HCT116 (cell line): ENCODE data around the gene PCCA. TPM values are rescaled to one million over a fixed set of nuclear protein-coding genes. Genes with fewer than 3 reads are reported as not detected.

Experiments used
- ATAC-seq: fragments of 200-7000 bp; cut with Tn5 transposase; 2 replicates; pipeline ENCODE4 v1.9.1; 2020; ENCODE audit warnings: mild to moderate bottlenecking, moderate library complexity
- BruUV-seq: library from RNA; stranded (reverse); fragments of 400-500 nt; replicated peaks from 2 replicates; lab custom pipeline; 2021; lab: Mats Ljungman, UMichigan
- CTCF ChIA-PET: fragments of 300-600 bp; sonication (Branson Sonifier 250); formaldehyde crosslinking; loops from one replicate; lab custom pipeline; 2021; ENCODE audit warnings: antibody characterized with exemption; lab: Charles Lee
- POLR2A ChIA-PET: fragments of 300-600, 350-600 bp; sonication (Branson Sonifier 250); formaldehyde crosslinking; loops from one replicate; lab custom pipeline; 2021; ENCODE audit warnings: antibody characterized with exemption; lab: Charles Lee
- RAD21 ChIA-PET, 2 experiments: fragments of 300-600 bp; sonication (Branson Sonifier 250); formaldehyde crosslinking; loops; one replicate each; lab custom pipeline; 2023; ENCODE audit warnings: low total read pairs in 2 of 2; ENCODE audit not compliant: uncharacterized antibody in 2 of 2, unreplicated experiment in 2 of 2, low non-redundant PET in 1 of 2; lab: Charles Lee
- DNase-seq: peaks from one replicate; pipeline ENCODE4 v3.0.0-alpha.2; 2010; ENCODE audit warnings: low read depth, low spot score
- H2AFZ ChIP-seq: fragments of 200-600 bp; shearing (Covaris generic), sonication (generic); 2 replicates; pipeline ENCODE4 v1.6.1; 2017; ENCODE audit warnings: low read depth, mixed run types, mixed read lengths, antibody characterized with exemption, low read length; ENCODE audit not compliant: poor library complexity, severe bottlenecking
- H3K27ac ChIP-seq: 2 replicates; pipeline ENCODE4 v1.5.1; 2012; ENCODE audit warnings: low read depth, low read length
- H3K27me3 ChIP-seq: fragments of 200-600 bp; sonication (generic); 2 replicates; pipeline ENCODE4 v1.6.1; 2016; ENCODE audit warnings: mixed run types, low read length, mixed read lengths; ENCODE audit not compliant: insufficient read depth
- H3K36me3 ChIP-seq, 2 experiments: fragments of 200-500 bp in 1 of 2; fragments of 200-600 bp in 1 of 2; sonication (Bioruptor generic) in 1 of 2; sonication (generic) in 1 of 2; 2 replicates each; pipeline versions ENCODE4 v1.5.1 to v1.6.1; 2014 to 2016; ENCODE audit warnings: low read length in 2 of 2, inconsistent platforms in 1 of 2, mixed read lengths in 1 of 2, mixed run types in 1 of 2; ENCODE audit not compliant: insufficient read depth in 2 of 2, control insufficient read depth in 1 of 2
- H3K4me1 ChIP-seq, 2 experiments: fragments of 200-600 bp in 1 of 2; sonication (generic) in 1 of 2; 2 replicates each; pipeline versions ENCODE4 v1.5.1 to v1.6.1; 2012 to 2017; ENCODE audit warnings: low read length in 2 of 2, inconsistent platforms in 1 of 2, mild to moderate bottlenecking in 1 of 2, mixed read lengths in 1 of 2, mixed run types in 1 of 2, moderate library complexity in 1 of 2; ENCODE audit not compliant: insufficient read depth in 2 of 2, control insufficient read depth in 1 of 2
- H3K4me2 ChIP-seq: fragments of 200-600 bp; sonication (generic); 2 replicates; pipeline ENCODE4 v1.6.1; 2017; ENCODE audit warnings: mixed run types, low read length, mixed read lengths
- H3K4me3 ChIP-seq, 2 experiments: fragments of 200-600 bp in 1 of 2; sonication (generic) in 1 of 2; replicated peaks in 1 of 2; 2 replicates each; pipeline ENCODE4 v1.5.1; 2011 to 2016; ENCODE audit warnings: low read length in 2 of 2, control low read depth in 1 of 2, low read depth in 1 of 2, mild to moderate bottlenecking in 1 of 2, mixed read lengths in 1 of 2, mixed run types in 1 of 2
- H3K79me2 ChIP-seq: fragments of 200-600 bp; sonication (generic); 2 replicates; pipeline ENCODE4 v1.6.1; 2017; ENCODE audit warnings: mild to moderate bottlenecking, mixed run types, low read length, moderate library complexity, mixed read lengths; ENCODE audit not compliant: insufficient read depth
- H3K9ac ChIP-seq: fragments of 200-600 bp; sonication (generic); 2 replicates; pipeline ENCODE4 v1.6.1; 2016; ENCODE audit warnings: low read length, mixed read lengths
- H3K9me2 ChIP-seq: fragments of 200-600 bp; sonication (generic), shearing (Covaris generic); 2 replicates; pipeline ENCODE4 v1.6.1; 2017; ENCODE audit warnings: mixed run types, mild to moderate bottlenecking, moderate library complexity; ENCODE audit not compliant: insufficient read depth
- H3K9me3 ChIP-seq, 2 experiments: fragments of 200-500 bp in 1 of 2; fragments of 200-600 bp in 1 of 2; sonication (Bioruptor generic) in 1 of 2; sonication (generic) in 1 of 2; 2 replicates each; pipeline ENCODE4 v1.6.1; 2014 to 2017; ENCODE audit warnings: low read length in 2 of 2, mixed read lengths in 2 of 2, inconsistent platforms in 1 of 2, low read depth in 1 of 2, mild to moderate bottlenecking in 1 of 2, mixed run types in 1 of 2, moderate library complexity in 1 of 2; ENCODE audit not compliant: control insufficient read depth in 1 of 2, insufficient read depth in 1 of 2
- H4K20me1 ChIP-seq: fragments of 200-600 bp; sonication (generic), shearing (Covaris generic); 2 replicates; pipeline ENCODE4 v1.6.1; 2017; ENCODE audit warnings: mixed run types, mild to moderate bottlenecking, moderate library complexity; ENCODE audit not compliant: insufficient read depth
- CEBPB ChIP-seq: IDR thresholded peaks from 2 replicates; pipeline ENCODE4 v1.6.1; 2012; ENCODE audit warnings: low read depth
- EGR1 ChIP-seq: IDR thresholded peaks from 2 replicates; pipeline ENCODE4 v1.6.1; 2012; ENCODE audit warnings: low read depth
- ELF1 ChIP-seq: IDR thresholded peaks from 2 replicates; pipeline ENCODE4 v1.6.1; 2012; ENCODE audit warnings: low read depth, borderline replicate concordance
- EZH2phosphoT487 ChIP-seq: fragments of 200-600 bp; IDR thresholded peaks from 2 replicates; pipeline ENCODE4 v1.6.1; 2018; ENCODE audit warnings: antibody characterized with exemption, borderline replicate concordance
- FOSL1 ChIP-seq: IDR thresholded peaks from 2 replicates; pipeline ENCODE4 v1.6.1; 2012; ENCODE audit warnings: low read depth
- JUND ChIP-seq: IDR thresholded peaks from 2 replicates; pipeline ENCODE4 v1.6.1; 2012
- POLR2A ChIP-seq: IDR thresholded peaks from 2 replicates; pipeline ENCODE4 v1.7.0; 2011; ENCODE audit warnings: borderline replicate concordance; ENCODE audit not compliant: insufficient read depth, insufficient read length; ENCODE audit errors: extremely low read depth
- POLR2AphosphoS5 ChIP-seq: IDR thresholded peaks from 2 replicates; pipeline ENCODE4 v1.6.1; 2011; ENCODE audit warnings: mild to moderate bottlenecking, low read depth, low read length, moderate library complexity
- RAD21 ChIP-seq: IDR thresholded peaks from 2 replicates; pipeline ENCODE4 v1.6.1; 2012; ENCODE audit warnings: low read depth, mild to moderate bottlenecking
- SIN3A ChIP-seq: IDR thresholded peaks from 2 replicates; pipeline ENCODE4 v1.6.1; 2012; ENCODE audit warnings: low read depth
- SP1 ChIP-seq: IDR thresholded peaks from 2 replicates; pipeline ENCODE4 v1.6.1; 2012; ENCODE audit warnings: low read depth
- SRF ChIP-seq: IDR thresholded peaks from 2 replicates; pipeline ENCODE4 v1.6.1; 2012; ENCODE audit warnings: low read depth
- YY1 ChIP-seq: IDR thresholded peaks from 2 replicates; pipeline ENCODE4 v1.6.1; 2011; ENCODE audit warnings: low read length, low read depth, moderate library complexity, mild to moderate bottlenecking; ENCODE audit not compliant: insufficient replicate concordance; ENCODE audit errors: extremely low read depth
- ZBTB33 ChIP-seq: IDR thresholded peaks from 2 replicates; pipeline ENCODE4 v1.6.1; 2011; ENCODE audit warnings: mild to moderate bottlenecking, low read length, moderate library complexity; ENCODE audit not compliant: insufficient replicate concordance; ENCODE audit errors: extremely low read depth
- ZFX ChIP-seq: fragments of 450-650 bp; IDR thresholded peaks from 2 replicates; pipeline ENCODE4 v1.6.1; 2017
- ZNF274 ChIP-seq: fragments of 200-500 bp; sonication (Bioruptor generic); IDR thresholded peaks from 2 replicates; pipeline ENCODE4 v1.6.1; 2014; ENCODE audit warnings: mild to moderate bottlenecking, low read depth, low read length, inconsistent platforms
- intact Hi-C: fragments of 100-400 bp; cut with micrococcal nuclease; formaldehyde crosslinking; loops from 2 replicates; pipeline ENCODE4 v1.10.0; 2022
- total RNA-seq: library from RNA; stranded (reverse); gene quantifications from one replicate; pipeline ENCODE4 v1.2.1, GENCODE V29; 2021; ENCODE audit not compliant: unreplicated experiment
- TF ChIP-seq, protein P1 (sequence below): IDR thresholded peaks from 2 replicates; pipeline ENCODE4 v1.6.1; 2012
- TF ChIP-seq, protein P2 (sequence below), 3 experiments: fragments of 200-600 bp in 1 of 3; sonication (generic) in 1 of 3; IDR thresholded peaks in 2 of 3; conservative IDR thresholded peaks in 1 of 3; 2 replicates each; pipeline ENCODE4 v1.5.1; 2012 to 2017; ENCODE audit warnings: low read depth in 2 of 3, low read length in 2 of 3, antibody characterized with exemption in 1 of 3, borderline replicate concordance in 1 of 3, control low read depth in 1 of 3, mild to moderate bottlenecking in 1 of 3, mixed read lengths in 1 of 3, mixed run types in 1 of 3, moderate library complexity in 1 of 3; ENCODE audit not compliant: insufficient read depth in 1 of 3

Gene PCCA
- total RNA-seq, 1 experiment from 2014 or later: 23.0 TPM

DNA sequence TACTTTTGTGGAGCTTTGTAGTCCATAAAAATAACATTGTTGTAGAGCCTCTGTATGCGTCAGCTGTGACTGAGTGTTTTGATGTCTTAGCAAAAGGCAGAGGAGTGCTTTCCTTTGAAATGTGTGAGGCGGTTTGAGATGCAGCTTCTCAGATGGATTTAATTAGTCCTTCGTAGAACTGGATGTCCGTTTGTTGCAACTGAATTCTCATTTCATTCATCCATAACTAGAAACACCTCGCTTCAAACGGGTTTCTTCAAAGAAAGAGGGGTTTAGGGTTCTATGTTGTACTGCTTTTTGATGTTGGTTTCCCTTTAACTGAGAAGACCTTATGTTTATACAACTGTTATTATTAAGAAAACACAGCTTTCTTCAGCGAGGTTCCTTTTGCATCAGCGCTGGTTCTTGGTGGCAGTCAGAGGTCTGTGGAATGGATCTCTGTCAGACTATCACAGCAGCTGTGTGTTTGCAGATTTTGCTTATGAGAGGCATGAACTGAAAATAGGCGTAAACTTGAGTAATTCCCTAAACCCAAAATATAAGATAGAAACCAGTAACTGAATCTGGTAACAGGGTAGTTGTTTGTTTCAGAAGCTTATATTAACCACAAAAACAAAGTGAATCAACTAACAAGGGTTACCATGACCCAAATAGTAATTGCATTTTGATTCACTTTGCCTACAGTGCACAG lies 305.3 kb downstream of the PCCA start (continued):
- TF ChIP-seq ZFX (no peak), SRF (peak; percentile 64; the same call in 1 of the 2 replicates)
- TF ChIP-seq, protein P1, sequence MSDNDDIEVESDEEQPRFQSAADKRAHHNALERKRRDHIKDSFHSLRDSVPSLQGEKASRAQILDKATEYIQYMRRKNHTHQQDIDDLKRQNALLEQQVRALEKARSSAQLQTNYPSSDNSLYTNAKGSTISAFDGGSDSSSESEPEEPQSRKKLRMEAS: peak; percentile 46

GRCh38 chr13:100395698-100396373 lies 306.9 kb downstream of the PCCA start:
- peak overlapping the region; percentile 33 for H3K4me2 ChIP-seq
- TF ChIP-seq ZBTB33: no peak
- no peak for TF ChIP-seq SP1
- TF ChIP-seq YY1: no peak
- TF ChIP-seq, protein P1: no peak
- TF ChIP-seq EGR1: no peak
- no peak for TF ChIP-seq JUND
- TF ChIP-seq CEBPB: no peak
- no peak for TF ChIP-seq SIN3A
- TF ChIP-seq, protein P2, sequence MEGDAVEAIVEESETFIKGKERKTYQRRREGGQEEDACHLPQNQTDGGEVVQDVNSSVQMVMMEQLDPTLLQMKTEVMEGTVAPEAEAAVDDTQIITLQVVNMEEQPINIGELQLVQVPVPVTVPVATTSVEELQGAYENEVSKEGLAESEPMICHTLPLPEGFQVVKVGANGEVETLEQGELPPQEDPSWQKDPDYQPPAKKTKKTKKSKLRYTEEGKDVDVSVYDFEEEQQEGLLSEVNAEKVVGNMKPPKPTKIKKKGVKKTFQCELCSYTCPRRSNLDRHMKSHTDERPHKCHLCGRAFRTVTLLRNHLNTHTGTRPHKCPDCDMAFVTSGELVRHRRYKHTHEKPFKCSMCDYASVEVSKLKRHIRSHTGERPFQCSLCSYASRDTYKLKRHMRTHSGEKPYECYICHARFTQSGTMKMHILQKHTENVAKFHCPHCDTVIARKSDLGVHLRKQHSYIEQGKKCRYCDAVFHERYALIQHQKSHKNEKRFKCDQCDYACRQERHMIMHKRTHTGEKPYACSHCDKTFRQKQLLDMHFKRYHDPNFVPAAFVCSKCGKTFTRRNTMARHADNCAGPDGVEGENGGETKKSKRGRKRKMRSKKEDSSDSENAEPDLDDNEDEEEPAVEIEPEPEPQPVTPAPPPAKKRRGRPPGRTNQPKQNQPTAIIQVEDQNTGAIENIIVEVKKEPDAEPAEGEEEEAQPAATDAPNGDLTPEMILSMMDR (IDR thresholded peaks at IDR 0.05 in 2 of 3, conservative IDR thresholded peaks at IDR 0.05 in 1 of 3; ENCODE audit: borderline replicate concordance in 1 of 3, insufficient read depth in 1 of 3, low read depth in 2 of 3, low read length in 2 of 3): no peak
- TF ChIP-seq POLR2AphosphoS5: no peak
- TF ChIP-seq ZNF274: no peak
- no peak for TF ChIP-seq EZH2phosphoT487
- no peak for TF ChIP-seq POLR2A
- no peak for TF ChIP-seq ELF1
- TF ChIP-seq RAD21: no peak
- TF ChIP-seq FOSL1: no peak

More at GRCh38 chr13:100395698-100396373, 306.9 kb downstream of the PCCA start:
- Histone ChIP-seq H3K9me2 (no peaks in the 10 kb centered on the region), H4K20me1 (no peaks in the 10 kb centered on the region), H2AFZ (no peak overlapping the region), H3K27ac (peak overlapping the region; percentile 98), H3K4me1 (peaks cover 68% of the 10 kb centered on the region in 2 experiments), H3K9me3 (no peaks in the 10 kb centered on the region; a peak in 1 of 4 replicates), H3K36me3 (no peaks in the 10 kb centered on the region), H3K4me3 (no peak overlapping the region), H3K27me3 (no peaks in the 10 kb centered on the region), H3K9ac (0 out of 2 replicates have a peak overlapping the region, but pooled peaks have one; percentile 7), H3K79me2 (no peaks in the 10 kb centered on the region)
- no TSS peak for BruUV-seq
- ATAC-seq (no peak), DNase-seq (no peak)
- ChIA-PET RAD21 (no interaction called here), POLR2A (no interaction called here), CTCF (no interaction called here)
- intact Hi-C loops: no loop called here
